Stimulated activated naive B cell treated with anti-CD40 and anti-IgM and Interleukin-4, amounts not matched to agents 10 μg/mL and 1 μg/mL and 100 μg/mL, for 72 hours (primary cell): Measurements from ENCODE around the gene DLK1.

Source experiments
- ATAC-seq, 2 donors: fragments of 150-1000 bp; cut with Tn5 transposase; replicated peaks; 2 replicates each; pipeline ENCODE4 v1.10.0; 2021; ENCODE audit warnings: moderate library complexity in 1 of 2
- DNase-seq: peaks from one replicate; pipeline ENCODE4 v3.0.0; 2021
- H3K27ac Mint-ChIP-seq: one replicate; pipeline ENCODE4 v1.8.0; 2022; ENCODE audit warnings: mild to moderate bottlenecking, mixed read lengths
- H3K27me3 Mint-ChIP-seq, 2 donors: one replicate each; pipeline ENCODE4 v1.8.0; 2022; ENCODE audit warnings: mixed read lengths in 2 of 2
- H3K36me3 Mint-ChIP-seq, 2 donors: one replicate each; pipeline ENCODE4 v1.8.0; 2022; ENCODE audit warnings: mixed read lengths in 2 of 2, mild to moderate bottlenecking in 1 of 2
- H3K4me1 Mint-ChIP-seq, 2 donors: one replicate each; pipeline ENCODE4 v1.8.0; 2022; ENCODE audit warnings: mixed read lengths in 2 of 2, mild to moderate bottlenecking in 1 of 2
- H3K4me3 Mint-ChIP-seq, 2 donors: one replicate each; pipeline ENCODE4 v1.8.0; 2022; ENCODE audit warnings: mild to moderate bottlenecking in 2 of 2, mixed read lengths in 2 of 2, moderate library complexity in 1 of 2
- H3K9me3 Mint-ChIP-seq, 2 donors: one replicate each; pipeline ENCODE4 v1.8.0; 2022; ENCODE audit warnings: mixed read lengths in 2 of 2, mild to moderate bottlenecking in 1 of 2

The DLK1 gene

DNA sequence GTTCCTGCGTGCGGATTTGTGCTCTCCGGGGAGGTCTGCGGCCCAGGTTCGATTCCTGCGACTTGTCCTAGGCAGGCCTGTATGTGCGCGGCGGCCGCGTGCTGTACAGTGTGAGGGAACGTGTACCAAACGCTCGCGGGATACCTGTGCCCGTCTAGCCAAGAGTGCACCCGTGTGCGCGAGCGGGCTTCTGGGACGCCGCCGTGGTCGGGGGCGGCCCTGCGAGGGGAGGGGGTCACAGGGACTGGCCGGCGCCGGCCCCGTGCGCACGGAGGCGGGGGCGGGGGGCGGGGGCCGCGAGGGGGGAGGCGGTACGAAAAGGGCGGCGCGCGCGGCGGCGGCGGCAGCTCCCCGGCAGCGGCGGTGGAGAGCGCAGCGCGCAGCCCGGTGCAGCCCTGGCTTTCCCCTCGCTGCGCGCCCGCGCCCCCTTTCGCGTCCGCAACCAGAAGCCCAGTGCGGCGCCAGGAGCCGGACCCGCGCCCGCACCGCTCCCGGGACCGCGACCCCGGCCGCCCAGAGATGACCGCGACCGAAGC, at the start of gene DLK1:
Gene DLK1, plus strand, starts transcription at position 343 of the 536 bp plus-strand sequence. Its CDS starts 177 bp downstream, at position 520.
- no peak within 1 kb of the TSS for H3K4me3 Mint-ChIP-seq
- no peak for DNase-seq
- H3K4me1 Mint-ChIP-seq = no peaks in the 10 kb centered on the region
- no peaks in the 10 kb centered on the region for H3K36me3 Mint-ChIP-seq
- no peak for ATAC-seq
- H3K27me3 Mint-ChIP-seq = peaks cover 49 to 83% of the 10 kb centered on the region in 2 donors
- H3K27ac Mint-ChIP-seq = no peak within 1 kb of the TSS
- H3K9me3 Mint-ChIP-seq = peaks cover 0 to 2% of the 10 kb centered on the region in 2 donors

GRCh38 chr14:100677152-100677551, 49.5 kb upstream of the DLK1 start:
- H3K9me3 Mint-ChIP-seq = peaks cover 0 to 2% of the 10 kb centered on the region in 2 donors
- H3K27me3 Mint-ChIP-seq = peaks cover 31 to 55% of the 10 kb centered on the region in 2 donors
- ATAC-seq (no peak), DNase-seq (no peak)
- no peak overlapping the region for H3K4me3 Mint-ChIP-seq
- H3K27ac Mint-ChIP-seq = no peak overlapping the region
- peaks cover 2 to 8% of the 10 kb centered on the region in 2 donors for H3K4me1 Mint-ChIP-seq
- H3K36me3 Mint-ChIP-seq = no peaks in the 10 kb centered on the region

GRCh38 chr14:100677554-100678468, 48.9 kb upstream of the DLK1 start:
- ATAC-seq (no peak), DNase-seq (no peak)
- Mint-ChIP-seq H3K4me1 (peaks cover 2 to 8% of the 10 kb centered on the region in 2 donors), H3K36me3 (no peaks in the 10 kb centered on the region), H3K9me3 (peaks cover 0 to 2% of the 10 kb centered on the region in 2 donors), H3K27me3 (peaks cover 28 to 50% of the 10 kb centered on the region in 2 donors), H3K27ac (no peak overlapping the region), H3K4me3 (no peak overlapping the region)

DNA sequence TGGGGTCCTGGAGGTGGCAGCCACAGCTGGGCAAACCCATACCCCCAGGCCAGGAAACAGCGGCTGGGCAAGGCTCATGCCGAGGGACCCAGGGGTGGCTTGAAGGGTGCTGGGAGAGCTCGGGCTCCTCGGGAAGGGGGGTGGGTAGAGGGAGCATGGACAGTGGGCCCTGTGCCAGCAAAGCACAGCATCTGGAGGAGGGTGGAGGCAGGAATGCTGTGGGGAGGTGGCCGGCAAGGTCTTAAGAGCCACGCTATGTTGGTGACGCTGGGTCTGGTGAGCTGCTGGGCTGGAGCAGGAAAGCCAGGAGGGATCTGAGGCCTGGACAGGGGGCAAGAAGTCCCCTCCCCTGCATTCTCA, 48.2 kb upstream of the DLK1 start:
- peaks cover 0 to 2% of the 10 kb centered on the region in 2 donors for H3K9me3 Mint-ChIP-seq
- H3K36me3 Mint-ChIP-seq = no peaks in the 10 kb centered on the region
- no peak overlapping the region for H3K4me3 Mint-ChIP-seq
- peaks cover under 1 to 2% of the 10 kb centered on the region in 2 donors for H3K4me1 Mint-ChIP-seq
- H3K27me3 Mint-ChIP-seq = peaks cover 21 to 44% of the 10 kb centered on the region in 2 donors
- ATAC-seq (no peak), DNase-seq (no peak)
- no peak overlapping the region for H3K27ac Mint-ChIP-seq

GRCh38 chr14:100679153-100679552, 47.5 kb upstream of the DLK1 start:
- Mint-ChIP-seq H3K27me3 (peaks cover 15 to 37% of the 10 kb centered on the region in 2 donors), H3K27ac (no peak overlapping the region), H3K4me1 (no peaks in the 10 kb centered on the region), H3K9me3 (no peaks in the 10 kb centered on the region), H3K4me3 (no peak overlapping the region), H3K36me3 (no peaks in the 10 kb centered on the region)
- DNase-seq = no peak
- no peak for ATAC-seq

- DNase-seq (no peak), ATAC-seq (no peak)
- Mint-ChIP-seq H3K4me1 (no peaks in the 10 kb centered on the region), H3K27ac (no peak overlapping the region), H3K36me3 (no peaks in the 10 kb centered on the region), H3K27me3 (peaks cover 8 to 29% of the 10 kb centered on the region in 2 donors), H3K9me3 (no peaks in the 10 kb centered on the region), H3K4me3 (no peak overlapping the region)
Observed at GRCh38 chr14:100679707-100680438, 46.8 kb upstream of the DLK1 start.

- no peak for ATAC-seq
- Mint-ChIP-seq H3K27ac (no peak overlapping the region), H3K9me3 (no peaks in the 10 kb centered on the region), H3K27me3 (peaks cover 8 to 24% of the 10 kb centered on the region in 2 donors), H3K4me3 (no peak overlapping the region), H3K4me1 (no peaks in the 10 kb centered on the region), H3K36me3 (no peaks in the 10 kb centered on the region)
- DNase-seq = no peak
Observed at GRCh38 chr14:100680439-100681051, 46.1 kb upstream of the DLK1 start.

DNA sequence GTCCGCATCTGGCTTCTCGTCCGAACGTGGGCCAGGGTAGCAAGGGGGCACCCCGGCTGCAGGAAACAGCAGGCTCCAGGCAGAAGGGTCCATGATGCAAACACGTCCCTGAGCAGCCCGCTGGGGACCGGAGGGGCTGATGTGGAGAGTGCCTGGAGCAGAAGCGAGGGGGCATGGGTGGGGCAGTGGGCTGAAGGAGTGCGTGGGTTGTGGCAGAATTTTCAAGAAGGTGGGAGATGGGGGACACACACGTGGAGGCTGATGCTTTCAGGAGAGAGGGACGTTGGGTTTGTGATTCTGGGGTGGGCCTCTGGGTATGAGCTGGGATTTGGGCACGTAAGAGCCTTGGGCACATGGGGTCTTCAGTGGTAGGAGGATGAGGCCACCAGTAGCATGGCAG, 45.6 kb upstream of the DLK1 start:
- H3K36me3 Mint-ChIP-seq = no peaks in the 10 kb centered on the region
- no peaks in the 10 kb centered on the region for H3K4me1 Mint-ChIP-seq
- ATAC-seq (no peak), DNase-seq (no peak)
- no peak overlapping the region for H3K4me3 Mint-ChIP-seq
- H3K9me3 Mint-ChIP-seq = no peaks in the 10 kb centered on the region
- peaks cover 8 to 24% of the 10 kb centered on the region in 2 donors for H3K27me3 Mint-ChIP-seq
- H3K27ac Mint-ChIP-seq = no peak overlapping the region

- Mint-ChIP-seq H3K27ac (no peak overlapping the region), H3K9me3 (no peaks in the 10 kb centered on the region), H3K36me3 (no peaks in the 10 kb centered on the region), H3K27me3 (peaks cover 8 to 28% of the 10 kb centered on the region in 2 donors), H3K4me1 (no peaks in the 10 kb centered on the region), H3K4me3 (no peak overlapping the region)
- no peak for ATAC-seq
- DNase-seq = no peak
Observed at GRCh38 chr14:100682749-100683148, 43.9 kb upstream of the DLK1 start.

DNA sequence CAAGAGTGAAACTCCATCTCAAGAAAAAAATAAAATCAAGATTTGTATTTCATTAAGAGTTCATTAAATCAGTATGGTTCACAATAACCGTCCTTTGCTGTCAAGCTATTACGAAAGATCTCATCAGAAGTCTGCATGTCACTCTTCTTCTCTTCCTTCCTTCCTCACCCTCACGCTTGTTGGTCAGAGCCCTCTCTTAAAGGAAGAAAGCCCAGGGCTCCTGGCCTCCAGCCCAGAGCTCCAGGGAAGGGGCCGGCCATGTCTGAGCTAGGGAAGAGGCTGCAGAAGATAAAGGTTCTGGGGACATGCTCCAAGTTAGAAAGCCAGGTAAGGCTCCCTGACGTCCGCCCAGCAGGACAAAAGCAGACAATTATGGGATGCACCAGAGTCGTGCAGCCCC, 43.1 kb upstream of the DLK1 start:
- no peak for ATAC-seq
- Mint-ChIP-seq H3K4me1 (no peaks in the 10 kb centered on the region), H3K27ac (no peak overlapping the region), H3K36me3 (no peaks in the 10 kb centered on the region), H3K9me3 (no peaks in the 10 kb centered on the region), H3K27me3 (peaks cover 8 to 31% of the 10 kb centered on the region in 2 donors), H3K4me3 (no peak overlapping the region)
- no peak for DNase-seq

DNA sequence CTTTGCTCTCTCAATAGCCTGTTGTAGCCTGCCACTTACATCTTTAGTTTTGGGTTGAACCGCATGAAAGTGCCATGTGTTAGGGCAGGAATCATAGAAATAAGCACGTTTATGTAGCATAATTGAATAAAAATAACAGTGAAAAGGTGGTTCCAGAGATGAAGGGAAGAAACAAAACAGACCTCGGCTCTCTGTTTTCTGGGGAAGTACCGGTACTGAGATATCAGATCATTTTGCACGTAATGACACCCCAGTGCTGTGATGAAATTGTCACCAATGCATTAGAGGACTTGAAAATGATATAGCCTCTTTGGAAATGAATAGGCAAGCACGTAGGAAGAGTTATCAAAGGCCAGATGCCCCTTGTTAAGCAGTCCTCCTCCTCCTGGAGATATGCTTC, 42.5 kb upstream of the DLK1 start:
- Mint-ChIP-seq H3K27ac (no peak overlapping the region), H3K9me3 (no peaks in the 10 kb centered on the region), H3K4me3 (no peak overlapping the region), H3K27me3 (peaks cover 8 to 29% of the 10 kb centered on the region in 2 donors), H3K36me3 (no peaks in the 10 kb centered on the region), H3K4me1 (no peaks in the 10 kb centered on the region)
- ATAC-seq (no peak), DNase-seq (no peak)

GRCh38 chr14:100684961-100685360, 41.7 kb upstream of the DLK1 start:
- Mint-ChIP-seq H3K4me1 (no peaks in the 10 kb centered on the region), H3K9me3 (no peaks in the 10 kb centered on the region), H3K27ac (no peak overlapping the region), H3K36me3 (no peaks in the 10 kb centered on the region), H3K27me3 (peaks cover 6 to 25% of the 10 kb centered on the region in 2 donors), H3K4me3 (no peak overlapping the region)
- no peak for DNase-seq
- ATAC-seq = no peak

- Mint-ChIP-seq H3K36me3 (no peaks in the 10 kb centered on the region), H3K4me3 (no peak overlapping the region), H3K27ac (no peak overlapping the region), H3K4me1 (no peaks in the 10 kb centered on the region), H3K27me3 (peaks cover 2 to 21% of the 10 kb centered on the region in 2 donors), H3K9me3 (no peaks in the 10 kb centered on the region)
- no peak for DNase-seq
- no peak for ATAC-seq
Observed at GRCh38 chr14:100686858-100687257, 39.8 kb upstream of the DLK1 start.

DNA sequence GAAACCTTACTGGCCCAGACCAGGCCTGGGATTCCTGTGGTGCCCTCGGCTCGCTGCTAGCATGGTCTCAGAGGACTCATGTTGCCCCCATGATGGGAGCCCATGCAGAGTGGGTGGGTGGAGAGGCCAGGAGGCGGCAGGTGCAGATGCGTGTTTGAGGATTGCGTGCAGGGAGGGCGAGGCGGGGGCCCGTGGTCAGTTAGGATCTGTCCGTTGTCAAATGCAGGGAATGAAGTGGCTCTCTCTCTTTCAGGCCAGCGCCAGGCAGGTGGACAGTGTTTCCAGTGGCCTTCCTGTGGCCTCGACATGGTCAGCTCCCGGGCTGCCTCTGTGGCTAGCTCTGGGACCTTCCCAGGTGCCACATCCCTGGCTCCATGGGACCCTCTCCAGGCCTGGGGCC, 39.3 kb upstream of the DLK1 start:
- H3K9me3 Mint-ChIP-seq = no peaks in the 10 kb centered on the region
- no peak overlapping the region for H3K27ac Mint-ChIP-seq
- no peaks in the 10 kb centered on the region for H3K36me3 Mint-ChIP-seq
- no peak for ATAC-seq
- no peak overlapping the region for H3K4me3 Mint-ChIP-seq
- H3K4me1 Mint-ChIP-seq = no peaks in the 10 kb centered on the region
- H3K27me3 Mint-ChIP-seq = peaks cover 6 to 26% of the 10 kb centered on the region in 2 donors
- no peak for DNase-seq
